Lower leg skin (tissue), 4 donors: ENCODE measurements around the gene ARL10. TPM values are rescaled to one million over a fixed set of nuclear protein-coding genes. Genes with fewer than 3 reads are reported as not detected.

Experiments
- DNase-seq, 2 donors: peaks; one replicate each; pipeline ENCODE4 v3.0.0-alpha.2; 2019; ENCODE audit warnings: low spot score in 2 of 2
- H3K4me3 ChIP-seq: fragments of 200-600 bp; sonication (generic); 2 replicates; pipeline ENCODE4 v1.5.1; 2017; ENCODE audit warnings: mild to moderate bottlenecking, low read depth; ENCODE audit not compliant: poor library complexity, severe bottlenecking
- POLR2A ChIP-seq, 2 donors: fragments of 450-650 bp; IDR thresholded peaks; one replicate each; pipeline ENCODE4 v1.6.1; 2016 to 2017; ENCODE audit warnings: antibody characterized with exemption in 2 of 2, mild to moderate bottlenecking in 1 of 2, moderate library complexity in 1 of 2
- WGBS, 2 donors: methylation state at CpG; one replicate each; pipeline ENCODE4 v1.1.5; 2018; 5-methylcytosine and 5-hydroxymethylcytosine counted together
- intact Hi-C: fragments of 100-400 bp; cut with DNase I; formaldehyde crosslinking; loops from one replicate; pipeline ENCODE4 v1.15.0; 2023; ENCODE audit warnings: low total_unique reads
- total RNA-seq, 4 donors: library from RNA; depleted of rRNA; stranded (reverse); fragments of >200 nt; gene quantifications; one replicate each; pipeline ENCODE4 v1.1.0, GENCODE V29; 2016
- TF ChIP-seq, protein P1 (sequence below), 3 donors: fragments of 450-650 bp; IDR thresholded peaks; one replicate each; pipeline ENCODE4 v1.5.1; 2016; ENCODE audit warnings: antibody characterized with exemption in 3 of 3, mild to moderate bottlenecking in 3 of 3, moderate library complexity in 2 of 3

Gene ARL10
- total RNA-seq, 4 donors from 2014 or later, result 6.1 to 13.5 (median 8.8) TPM

GRCh38 chr5:176391479-176391878 is 26.2 kb downstream of the ARL10 start:
- 88% methylated on average over 4 of the region's 4 CpGs for WGBS, 2 donors
- TF ChIP-seq POLR2A (IDR thresholded peaks at IDR 0.05), result no peak
- TF ChIP-seq, protein P1, sequence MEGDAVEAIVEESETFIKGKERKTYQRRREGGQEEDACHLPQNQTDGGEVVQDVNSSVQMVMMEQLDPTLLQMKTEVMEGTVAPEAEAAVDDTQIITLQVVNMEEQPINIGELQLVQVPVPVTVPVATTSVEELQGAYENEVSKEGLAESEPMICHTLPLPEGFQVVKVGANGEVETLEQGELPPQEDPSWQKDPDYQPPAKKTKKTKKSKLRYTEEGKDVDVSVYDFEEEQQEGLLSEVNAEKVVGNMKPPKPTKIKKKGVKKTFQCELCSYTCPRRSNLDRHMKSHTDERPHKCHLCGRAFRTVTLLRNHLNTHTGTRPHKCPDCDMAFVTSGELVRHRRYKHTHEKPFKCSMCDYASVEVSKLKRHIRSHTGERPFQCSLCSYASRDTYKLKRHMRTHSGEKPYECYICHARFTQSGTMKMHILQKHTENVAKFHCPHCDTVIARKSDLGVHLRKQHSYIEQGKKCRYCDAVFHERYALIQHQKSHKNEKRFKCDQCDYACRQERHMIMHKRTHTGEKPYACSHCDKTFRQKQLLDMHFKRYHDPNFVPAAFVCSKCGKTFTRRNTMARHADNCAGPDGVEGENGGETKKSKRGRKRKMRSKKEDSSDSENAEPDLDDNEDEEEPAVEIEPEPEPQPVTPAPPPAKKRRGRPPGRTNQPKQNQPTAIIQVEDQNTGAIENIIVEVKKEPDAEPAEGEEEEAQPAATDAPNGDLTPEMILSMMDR (IDR thresholded peaks at IDR 0.05), result no peak
- no peak overlapping the region for H3K4me3 ChIP-seq
- no peak for DNase-seq
- intact Hi-C loops, result no loop called here

DNA sequence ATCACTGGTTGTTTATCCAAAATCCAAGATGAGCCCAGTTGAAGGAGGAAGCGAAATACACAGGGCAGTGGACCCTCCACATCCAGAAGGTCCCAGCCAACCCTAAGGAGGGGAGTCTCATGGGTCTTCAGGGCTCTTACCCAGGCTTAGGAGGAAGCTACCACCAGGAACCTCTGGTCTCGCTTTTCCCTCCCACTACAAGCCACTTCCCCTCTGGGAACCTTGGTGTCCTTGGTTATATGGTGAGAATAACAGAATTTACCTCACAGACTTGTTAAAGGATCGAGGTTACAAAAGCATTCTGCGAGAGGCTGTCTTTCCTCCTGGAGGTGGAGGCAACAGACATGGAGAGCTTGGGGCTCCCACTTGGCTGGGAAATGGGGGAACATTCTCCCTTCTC is 26.7 kb downstream of the ARL10 start:
- no peak overlapping the region for H3K4me3 ChIP-seq
- no peak for TF ChIP-seq POLR2A (IDR thresholded peaks at IDR 0.05)
- TF ChIP-seq, protein P1 (IDR thresholded peaks at IDR 0.05), result no peak
- no peak for DNase-seq

GRCh38 chr5:176392526-176392925 is 27.2 kb downstream of the ARL10 start:
- no peak for DNase-seq
- TF ChIP-seq, protein P1 (IDR thresholded peaks at IDR 0.05), result no peak
- no peak for TF ChIP-seq POLR2A (IDR thresholded peaks at IDR 0.05)
- no peak overlapping the region for H3K4me3 ChIP-seq
- intact Hi-C loops, result no loop called here
- 79 to 84% methylated on average over 11 of the region's 11 CpGs for whole genome bisulfite sequencing, 2 donors

More for the DNA sequence above, 26.7 kb downstream of the ARL10 start:
- intact Hi-C loops, result no loop called here
- 85 to 88% methylated on average over 4 of the region's 4 CpGs for WGBS, 2 donors

DNA sequence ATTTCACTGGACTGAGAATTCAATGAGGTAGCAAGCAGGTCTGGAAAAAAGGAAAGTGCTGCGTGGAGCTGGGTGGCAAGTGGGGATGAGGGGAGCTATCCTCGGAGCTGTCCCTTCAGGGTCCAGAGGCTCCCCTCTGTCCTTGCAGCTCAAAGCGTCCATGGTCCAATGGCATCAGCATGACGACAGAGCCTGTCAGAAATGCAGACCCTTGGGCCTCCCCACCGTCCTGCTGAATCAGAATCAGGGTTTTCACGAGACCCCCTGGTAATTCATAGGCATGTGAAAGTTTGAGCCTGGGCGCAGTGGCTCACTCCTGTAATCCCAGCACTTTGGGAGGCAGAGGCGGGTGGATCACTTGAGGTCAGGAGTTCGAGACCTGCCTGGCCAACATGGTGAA is 28.8 kb downstream of the ARL10 start:
- no peak for DNase-seq
- TF ChIP-seq, protein P1 (IDR thresholded peaks at IDR 0.05), result no peak
- no peak for TF ChIP-seq POLR2A (IDR thresholded peaks at IDR 0.05)
- H3K4me3 ChIP-seq, result no peak overlapping the region
- intact Hi-C loops, result no loop called here
- 90% methylated on average over 9 of the region's 9 CpGs for WGBS, 2 donors

DNA sequence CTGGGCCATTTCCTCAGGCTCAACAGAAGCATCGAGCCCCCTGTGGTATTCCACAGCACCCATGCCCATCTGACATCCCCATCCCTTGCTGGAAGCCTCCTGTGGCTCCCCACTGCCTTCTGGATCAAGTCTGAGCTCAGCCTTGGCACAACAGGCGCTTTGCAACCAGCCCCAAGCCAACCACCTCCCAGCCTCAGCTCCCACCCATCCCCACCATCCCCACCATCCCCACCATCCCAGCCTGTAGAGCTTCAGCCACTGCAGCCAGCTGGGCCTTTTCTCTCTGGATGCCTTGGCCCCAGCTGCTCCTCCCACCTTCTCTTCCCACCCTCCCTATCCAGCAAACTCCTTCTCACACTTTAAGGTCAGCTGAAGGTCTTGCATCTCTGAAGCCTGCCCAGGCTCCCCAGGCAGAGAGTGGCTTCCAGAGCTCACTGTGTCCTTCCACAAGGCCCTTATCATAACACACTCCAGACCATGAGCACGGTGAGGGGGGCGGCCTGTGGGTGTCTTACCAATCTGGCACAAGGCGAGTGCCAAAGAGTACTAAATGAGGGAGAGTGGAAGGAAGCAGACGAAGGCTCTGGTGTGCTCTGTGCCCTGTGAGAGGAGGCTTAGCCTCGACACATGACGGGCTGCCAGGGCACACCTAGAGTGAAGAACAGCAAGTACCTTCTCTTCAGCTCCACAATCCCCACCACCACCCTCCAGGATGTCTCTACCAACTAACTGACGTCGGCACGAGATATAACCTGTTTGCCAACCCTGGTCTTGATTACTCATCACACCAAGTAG is 29.8 kb downstream of the ARL10 start:
- DNase-seq, result no peak
- H3K4me3 ChIP-seq, result no peak overlapping the region
- TF ChIP-seq, protein P1 (IDR thresholded peaks at IDR 0.05), result no peak
- no peak for TF ChIP-seq POLR2A (IDR thresholded peaks at IDR 0.05)
- 84 to 91% methylated on average over 11 of the region's 11 CpGs for WGBS, 2 donors
- intact Hi-C loops, result no loop called here

DNA sequence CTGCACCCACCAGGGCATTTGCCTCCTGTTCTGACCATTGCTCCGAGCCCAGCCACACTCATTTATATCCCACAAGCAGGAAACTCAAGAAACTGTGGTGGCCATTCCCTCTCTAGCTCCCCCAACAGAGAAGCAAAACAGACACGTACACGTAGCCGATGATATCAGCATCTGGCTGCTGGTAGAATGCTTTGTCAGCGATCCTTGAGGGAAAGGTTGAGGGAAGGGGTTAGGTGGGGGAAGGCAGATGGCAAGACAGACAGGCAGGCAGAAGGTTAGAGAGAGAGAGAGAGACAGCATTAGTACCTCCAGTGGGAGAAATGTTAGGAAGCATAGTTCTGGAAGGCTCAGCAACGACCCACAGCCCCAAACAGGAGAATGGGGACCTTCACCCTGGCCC is 31.0 kb downstream of the ARL10 start:
- DNase-seq, result no peak
- 51 to 64% methylated on average over 6 of the region's 6 CpGs for WGBS, 2 donors
- intact Hi-C loops, result no loop called here

More for the DNA sequence above, 31.0 kb downstream of the ARL10 start:
- no peak overlapping the region for H3K4me3 ChIP-seq
- no peak for TF ChIP-seq POLR2A (IDR thresholded peaks at IDR 0.05)
- TF ChIP-seq, protein P1 (IDR thresholded peaks at IDR 0.05), result no peak
